NCI-H1417 (cell line): ENCODE results near the gene FARP2.

Experiments
- DNase-seq, 3 experiments: peaks; one replicate each; lab custom pipeline; 2025; lab: John Stamatoyannopoulos, UW

The FARP2 gene

GRCh38 chr2:241329669-241330615 lies 26.1 kb upstream of the FARP2 start:
- DNase-seq: no peak

- DNase-seq: no peak
These were observed 25.5 kb upstream of the FARP2 start for GRCh38 chr2:241330616-241330981.

- DNase-seq: no peak
These were observed 21.3 kb upstream of the FARP2 start for GRCh38 chr2:241334813-241335212.

GRCh38 chr2:241339839-241340630 lies 16.1 kb upstream of the FARP2 start:
- DNase-seq: no peak

GRCh38 chr2:241340631-241341163 lies 15.4 kb upstream of the FARP2 start:
- no peak for DNase-seq

- no peak for DNase-seq
These were observed 11.0 kb upstream of the FARP2 start for GRCh38 chr2:241344925-241345651.

- no peak for DNase-seq
These were observed 6.1 kb upstream of the FARP2 start for GRCh38 chr2:241349941-241350340.

GRCh38 chr2:241350530-241350877 lies 5.6 kb upstream of the FARP2 start:
- no peak for DNase-seq

- no peak for DNase-seq
These were observed 5.0 kb upstream of the FARP2 start for GRCh38 chr2:241350878-241351639.

GRCh38 chr2:241351640-241352031 lies 4.4 kb upstream of the FARP2 start:
- no peak for DNase-seq

GRCh38 chr2:241352227-241352626 lies 3.9 kb upstream of the FARP2 start:
- DNase-seq: no peak

GRCh38 chr2:241354668-241355658 lies 1.1 kb upstream of the FARP2 start:
- peak; percentile 39 to 59 (median 44) for DNase-seq

- DNase-seq: peak in 2 of 3 experiments; percentile 41 to 63
These were observed 781 bp downstream of the FARP2 start for GRCh38 chr2:241356871-241357260.

- no peak for DNase-seq
These were observed 1.4 kb downstream of the FARP2 start for GRCh38 chr2:241357531-241357930.

GRCh38 chr2:241358470-241358869 lies 2.4 kb downstream of the FARP2 start:
- DNase-seq: no peak

- no peak for DNase-seq
These were observed 3.5 kb downstream of the FARP2 start for GRCh38 chr2:241359481-241360045.

- no peak for DNase-seq
These were observed 7.3 kb downstream of the FARP2 start for GRCh38 chr2:241363426-241363825.

- DNase-seq: no peak
These were observed 8.7 kb downstream of the FARP2 start for GRCh38 chr2:241364781-241365180.

- DNase-seq: peak in 1 of 3 experiments; percentile 15
These were observed 10.6 kb downstream of the FARP2 start for GRCh38 chr2:241366678-241367077.

GRCh38 chr2:241368643-241369042 lies 12.6 kb downstream of the FARP2 start:
- DNase-seq: no peak
